GM12892 (cell line): ENCODE measurements around the gene LIG1.

Source experiments
- POLR2A ChIP-seq: IDR thresholded peaks from 2 replicates; pipeline ENCODE4 v1.6.1; 2011; ENCODE audit warnings: low read depth, low read length, control low read depth
- POLR2AphosphoS5 ChIP-seq: IDR thresholded peaks from 2 replicates; pipeline ENCODE4 v1.6.1; 2011; ENCODE audit warnings: low read depth, low read length, control low read depth
- TAF1 ChIP-seq: IDR thresholded peaks from 2 replicates; pipeline ENCODE4 v1.6.1; 2011; ENCODE audit warnings: low read depth, mild to moderate bottlenecking, control low read depth, low read length, borderline replicate concordance

DNA sequence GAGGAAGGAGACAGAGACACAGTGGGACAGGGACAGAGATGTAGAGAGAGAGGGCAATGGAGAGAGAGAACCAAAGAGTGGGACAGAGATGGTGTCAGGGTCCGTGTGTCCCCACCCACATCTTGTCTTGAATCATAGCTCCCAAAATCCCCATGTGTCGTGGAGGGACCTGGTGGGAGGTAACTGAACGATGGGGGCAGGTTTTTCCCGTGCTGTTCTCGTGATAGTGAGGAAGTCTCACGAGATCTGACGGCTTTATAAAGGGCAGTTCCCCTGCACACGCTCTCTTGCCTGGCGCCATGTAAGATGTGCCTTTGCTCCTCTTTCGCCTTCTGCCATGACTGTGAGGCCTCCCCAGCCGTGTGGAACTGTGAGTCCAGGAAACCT, 52.0 kb downstream of the LIG1 start:
- no peak for TF ChIP-seq POLR2AphosphoS5
- TF ChIP-seq TAF1, result no peak
- TF ChIP-seq POLR2A, result no peak
